Pancreas (tissue), 10 donors: ENCODE measurements around the gene CACNA1F. TPM values are rescaled to one million over a fixed set of nuclear protein-coding genes. Genes with fewer than 3 reads are reported as not detected.

Experiments
- ATAC-seq, 4 donors: fragments of 200-7000 bp; cut with Tn5 transposase; one replicate each; pipeline versions ENCODE4 v1.8.0 to v1.9.1; 2020; ENCODE audit warnings: mild to moderate bottlenecking in 4 of 4, moderate library complexity in 4 of 4
- DNase-seq, 6 donors: peaks; one replicate each; pipeline ENCODE4 v3.0.0-alpha.2; 2020
- FAIRE-seq: peaks from 2 replicates; lab custom pipeline; 2012; peaks lifted over from hg19 to GRCh38; lab: Jason Lieb, UNC
- H3K27ac ChIP-seq, 4 donors: fragments of 200-600 bp; sonication (generic); 1 replicate in 3 of 4; 2 replicates in 1 of 4; pipeline versions ENCODE4 v1.5.0 to v1.8.0; 2020
- H3K27me3 ChIP-seq, 4 donors: fragments of 200-600 bp; one replicate each; pipeline ENCODE4 v1.8.0; 2021
- H3K36me3 ChIP-seq, 3 donors: fragments of 200-600 bp; sonication (generic) in 1 of 3; one replicate each; pipeline versions ENCODE4 v1.5.0 to v1.8.0; 2020 to 2021
- H3K4me1 ChIP-seq, 3 donors: fragments of 200-600 bp; one replicate each; pipeline ENCODE4 v1.8.0; 2021
- H3K4me3 ChIP-seq, 4 donors: fragments of 200-600 bp; sonication (generic) in 2 of 4; one replicate each; pipeline versions ENCODE4 v1.5.0 to v1.8.0; 2020 to 2021
- H3K9me3 ChIP-seq, 4 donors: fragments of 200-600 bp; one replicate each; pipeline ENCODE4 v1.8.0; 2021
- CTCF ChIP-seq, 4 donors: fragments of 200-600 bp; sonication (generic) in 3 of 4; IDR thresholded peaks; one replicate each; pipeline versions ENCODE4 v1.5.0 to v1.8.0; 2021; ENCODE audit warnings: antibody characterized with exemption in 4 of 4
- WGBS, 2 donors: extraction: QIAGEN DNeasy Blood & Tissue Kit; methylation state at CpG; one replicate each; pipeline ENCODE4 v1.1.7; 2013; 5-methylcytosine and 5-hydroxymethylcytosine counted together
- intact Hi-C, 3 donors: fragments of 100-400 bp; cut with DNase I; formaldehyde crosslinking; loops; one replicate each; pipeline versions ENCODE4 v1.11.1 to v1.14.2; 2022
- polyA plus RNA-seq, 2 donors: library from polyadenylated mRNA; stranded (reverse); fragments of 200-250 nt; gene quantifications; one replicate each; pipeline ENCODE4 v1.2.3, GENCODE V29; 2013
- total RNA-seq, 6 donors: library from RNA; stranded (reverse); fragmentation: NEBNext Ultra II Directional in 4 of 6; extraction: Animal tissue kit (Norgen Biotek cat#: 25700) in 4 of 6; gene quantifications; one replicate each; pipeline versions ENCODE4 v1.2.1 to v1.2.4, GENCODE V29; 2021 to 2023
- donor health status: healthy with polysubstance abuse.
- donor health status: DM: no; HTN: no; CAD: no; lungs with moderate emphysema.
- donor health status: DM: no; HTN: no; CAD: no.
- donor health status: control.
- donor health status: control.
- donor health status: Bipolar disorder and iron deficiency.
- donor health status: DM: yes; HTN: yes; CAD: no.
- donor health status: DM: no; HTN: no; CAD: no.
- donor health status: DM: no; HTN: no; CAD: no.
- donor health status: DM: yes; HTN: yes; CAD: no.

The CACNA1F gene
- total and polyA plus RNA-seq, 8 donors, result 0.03 to 0.87 (median 0.19) TPM

GRCh38 chrX:49228185-49228584 is 5.0 kb downstream of the CACNA1F start:
- no peak for TF ChIP-seq CTCF (IDR thresholded peaks at IDR 0.05)
- H3K4me1 ChIP-seq, result no peaks in the 10 kb centered on the region
- WGBS, 2 donors, result 86 to 87% methylated on average over 17 of the region's 17 CpGs
- no peak overlapping the region for H3K4me3 ChIP-seq
- intact Hi-C loops, result no loop called here
- H3K36me3 ChIP-seq, result no peaks in the 10 kb centered on the region
- no peak for DNase-seq
- H3K27ac ChIP-seq, result no peak overlapping the region
- no peak for FAIRE-seq
- H3K27me3 ChIP-seq, result no peaks in the 10 kb centered on the region
- no peak for ATAC-seq
- H3K9me3 ChIP-seq, result no peaks in the 10 kb centered on the region

GRCh38 chrX:49227726-49228125 is 5.4 kb downstream of the CACNA1F start:
- Histone ChIP-seq H3K27ac (no peak overlapping the region), H3K4me3 (no peak overlapping the region), H3K27me3 (peaks cover 0 to 2% (median 0%) of the 10 kb centered on the region in 4 donors), H3K9me3 (no peaks in the 10 kb centered on the region), H3K36me3 (no peaks in the 10 kb centered on the region), H3K4me1 (no peaks in the 10 kb centered on the region)
- WGBS, 2 donors, result 61 to 85% methylated on average over 2 of the region's 2 CpGs
- ATAC-seq (no peak), FAIRE-seq (no peak), DNase-seq (no peak)
- TF ChIP-seq CTCF (IDR thresholded peaks at IDR 0.05), result no peak
- intact Hi-C loops, result no loop called here

- H3K9me3 ChIP-seq, result no peaks in the 10 kb centered on the region
- intact Hi-C loops, result no loop called here
- H3K27ac ChIP-seq, result no peak overlapping the region
- FAIRE-seq (no peak), ATAC-seq (no peak), DNase-seq (no peak)
- H3K27me3 ChIP-seq, result peaks cover 0 to 6% (median 0%) of the 10 kb centered on the region in 4 donors
- 71 to 87% methylated on average over 9 of the region's 9 CpGs for WGBS, 2 donors
- no peaks in the 10 kb centered on the region for H3K36me3 ChIP-seq
- no peak for TF ChIP-seq CTCF (IDR thresholded peaks at IDR 0.05)
- no peak overlapping the region for H3K4me3 ChIP-seq
- H3K4me1 ChIP-seq, result no peaks in the 10 kb centered on the region
Observed at GRCh38 chrX:49226946-49227345, 6.2 kb downstream of the CACNA1F start.

- ATAC-seq, result no peak
- H3K9me3 ChIP-seq, result no peaks in the 10 kb centered on the region
- no peak overlapping the region for H3K4me3 ChIP-seq
- WGBS, 2 donors, result 68 to 69% methylated on average over 14 of the region's 14 CpGs
- no peak for FAIRE-seq
- intact Hi-C loops, result no loop called here
- no peaks in the 10 kb centered on the region for H3K4me1 ChIP-seq
- no peak for DNase-seq
- TF ChIP-seq CTCF (IDR thresholded peaks at IDR 0.05), result no peak
- H3K36me3 ChIP-seq, result no peaks in the 10 kb centered on the region
- no peak overlapping the region for H3K27ac ChIP-seq
- peaks cover 0 to 6% (median 0%) of the 10 kb centered on the region in 4 donors for H3K27me3 ChIP-seq
Observed at GRCh38 chrX:49225858-49226257, 7.3 kb downstream of the CACNA1F start.

- ATAC-seq (no peak), FAIRE-seq (no peak), DNase-seq (no peak)
- Histone ChIP-seq H3K9me3 (no peaks in the 10 kb centered on the region), H3K27ac (no peak overlapping the region), H3K27me3 (peaks cover 0 to 6% (median 0%) of the 10 kb centered on the region in 4 donors), H3K4me3 (no peak overlapping the region), H3K36me3 (no peaks in the 10 kb centered on the region), H3K4me1 (no peaks in the 10 kb centered on the region)
- intact Hi-C loops, result no loop called here
- 73 to 87% methylated on average over 2 of the region's 2 CpGs for WGBS, 2 donors
- TF ChIP-seq CTCF (IDR thresholded peaks at IDR 0.05), result no peak
Observed at GRCh38 chrX:49221868-49222267, 11.3 kb downstream of the CACNA1F start.
